ENCODE data around the gene SYT1. TPM values are rescaled to one million over a fixed set of nuclear protein-coding genes. Genes with fewer than 3 reads are reported as not detected.

The SYT1 gene
- total and polyA plus RNA-seq, 2 of the 8 experiments (the other 6 are each of a cell fraction or from before 2014, with no cell fraction given), result 11.0 to 34.6 TPM

GRCh38 chr12:78864870-78865463 is 393 bp downstream of the SYT1 start (continued):
- TF ChIP-seq SIN3A (conservative IDR thresholded peaks at IDR 0.05 in 1 of 2, IDR thresholded peaks at IDR 0.05 in 1 of 2; ENCODE audit: low read depth in 1 of 2, low read length in 2 of 2) (peak in 1 of 2 experiments; percentile 2; a peak in 1 of 4 replicates), TEAD4 (IDR thresholded peaks at IDR 0.05; ENCODE audit: low read depth, low read length) (no peak)

Measured in H1 (cell line).